Measurements from ENCODE around the gene DNAJC18.

GRCh38 chr5:139454568-139455290, 15.4 kb upstream of the DNAJC18 start:
- TF ChIP-seq CTCF (IDR thresholded peaks at IDR 0.05) = no peak
- TF ChIP-seq POLR2A (IDR thresholded peaks at IDR 0.05) = no peak
- TF ChIP-seq POLR2AphosphoS5 (IDR thresholded peaks at IDR 0.05) = no peak
- TF ChIP-seq EP300 (IDR thresholded peaks at IDR 0.05) = no peak

Measured in gastroesophageal sphincter (tissue), 3 donors.